HepG2 (cell line): ENCODE data around the gene SLFNL1. TPM values are rescaled to one million over a fixed set of nuclear protein-coding genes. Genes with fewer than 3 reads are reported as not detected.
A peak's percentile ranks its signal among the peaks of the same experiment; 100 is the strongest.

ENCODE experiments used
- ATAC-seq: fragments of 200-7000 bp; cut with Tn5 transposase; 3 replicates; pipeline ENCODE4 v1.9.1; 2020; ENCODE audit warnings: mild to moderate bottlenecking, moderate library complexity
- BruUV-seq: library from RNA; stranded (reverse); fragments of 400-500 nt; replicated peaks from 2 replicates; lab custom pipeline; 2021; lab: Mats Ljungman, UMichigan
- CTCF ChIA-PET: fragments of 300-600 bp; formaldehyde crosslinking; extraction: SDS; loops from one replicate; lab custom pipeline; 2021; ENCODE audit warnings: low total read pairs, inconsistent platforms, low intra/inter-chr PET ratio; lab: Yijun Ruan, JAX
- POLR2A ChIA-PET: fragments of 350-600 bp; sonication (Branson Sonifier 250); formaldehyde crosslinking; loops from one replicate; lab custom pipeline; 2020; ENCODE audit warnings: antibody characterized with exemption, inconsistent platforms; lab: Yijun Ruan, JAX
- DNase-seq: peaks from one replicate; pipeline ENCODE4 v3.0.0-alpha.2; 2015; ENCODE audit warnings: low spot score
- FAIRE-seq: peaks from 3 replicates; lab custom pipeline; 2011; peaks lifted over from hg19 to GRCh38; lab: Jason Lieb, UNC
- H2AFZ ChIP-seq: one replicate; pipeline ENCODE4 v1.6.1; 2011; ENCODE audit warnings: low read length, inconsistent platforms
- H3K27ac ChIP-seq: fragments of 300-600 bp; 3 replicates; pipeline ENCODE4 v1.8.0; 2011; ENCODE audit warnings: mixed run types, mild to moderate bottlenecking, mixed read lengths, low read length, inconsistent platforms; ENCODE audit not compliant: insufficient read depth; ENCODE audit errors: extremely low read length
- H3K27me3 ChIP-seq, 2 experiments: fragments of 200-600 bp in 1 of 2; 2 replicates in 1 of 2; 3 replicates in 1 of 2; pipeline versions ENCODE4 v1.6.0 to v1.8.0; 2011; ENCODE audit warnings: low read length in 2 of 2, mild to moderate bottlenecking in 2 of 2, moderate library complexity in 2 of 2, inconsistent platforms in 1 of 2; ENCODE audit not compliant: insufficient read depth in 2 of 2, control insufficient read depth in 1 of 2
- H3K36me3 ChIP-seq, 2 experiments: fragments of 200-600 bp in 1 of 2; replicated peaks in 1 of 2; 2 replicates in 1 of 2; 3 replicates in 1 of 2; pipeline versions ENCODE4 v1.5.1 to v1.8.0; 2011; ENCODE audit warnings: low read length in 2 of 2, inconsistent platforms in 1 of 2; ENCODE audit not compliant: insufficient read depth in 2 of 2, control insufficient read depth in 1 of 2
- H3K4me1 ChIP-seq: 2 replicates; pipeline ENCODE4 v1.5.1; 2012; ENCODE audit warnings: low read length, inconsistent platforms; ENCODE audit not compliant: insufficient read depth
- H3K4me2 ChIP-seq: 2 replicates; pipeline ENCODE4 v1.6.0; 2011; ENCODE audit warnings: low read depth, low read length, inconsistent platforms
- H3K4me3 ChIP-seq, 3 experiments: fragments of 200-600 bp in 1 of 3; sonication (generic), shearing (Covaris generic) in 1 of 3; replicated peaks in 1 of 3; 2 replicates each; pipeline ENCODE4 v1.5.1; 2011 to 2016; ENCODE audit warnings: low read length in 3 of 3, inconsistent platforms in 2 of 3, low read depth in 2 of 3, mild to moderate bottlenecking in 2 of 3, control low read depth in 1 of 3, mixed read lengths in 1 of 3; ENCODE audit not compliant: insufficient read depth in 1 of 3
- H3K79me2 ChIP-seq: one replicate; pipeline ENCODE4 v1.6.1; 2011; ENCODE audit warnings: low read length, inconsistent platforms; ENCODE audit not compliant: insufficient read depth
- H3K9ac ChIP-seq: 2 replicates; pipeline ENCODE4 v1.6.0; 2011; ENCODE audit warnings: mild to moderate bottlenecking, low read depth, low read length, inconsistent platforms; ENCODE audit not compliant: insufficient read depth
- H3K9me3 ChIP-seq: 2 replicates; pipeline ENCODE4 v1.5.1; 2012; ENCODE audit warnings: mild to moderate bottlenecking, low read length
- H4K20me1 ChIP-seq: 2 replicates; pipeline ENCODE4 v1.6.0; 2011; ENCODE audit warnings: inconsistent platforms, mild to moderate bottlenecking, low read length, moderate library complexity; ENCODE audit not compliant: insufficient read depth
- CREB1 ChIP-seq, 2 experiments: fragments of 450-650 bp in 1 of 2; IDR thresholded peaks; 2 replicates each; pipeline ENCODE4 v1.6.1; 2016 to 2017; ENCODE audit warnings: control low read depth in 1 of 2, mild to moderate bottlenecking in 1 of 2, missing compliant biosample characterization in 1 of 2, missing genetic modification characterization in 1 of 2
- ETV5 ChIP-seq: IDR thresholded peaks from 2 replicates; pipeline ENCODE4 v1.6.1; 2018; ENCODE audit warnings: missing biosample characterization, missing genetic modification reagents, inconsistent platforms, borderline replicate concordance
- MLLT10 ChIP-seq: sonication (generic); formaldehyde crosslinking; IDR thresholded peaks from 2 replicates; pipeline ENCODE4 v1.4.0; 2020; ENCODE audit warnings: missing genetic modification reagents
- NCOR1 ChIP-seq: fragments of 200-600 bp; sonication (generic); IDR thresholded peaks from 2 replicates; pipeline ENCODE4 v1.7.0; 2017; ENCODE audit warnings: antibody characterized with exemption, low read length, borderline replicate concordance
- NR2C2 ChIP-seq: sonication (generic); formaldehyde crosslinking; IDR thresholded peaks from 2 replicates; pipeline ENCODE4 v1.4.0; 2020; ENCODE audit warnings: missing genetic modification reagents, mild to moderate bottlenecking, moderate library complexity, borderline replicate concordance
- SIN3A ChIP-seq: IDR thresholded peaks from 2 replicates; pipeline ENCODE4 v1.6.1; 2011; ENCODE audit warnings: low read depth, mild to moderate bottlenecking, control low read depth, low read length, borderline replicate concordance
- SIX4 ChIP-seq: sonication (generic); formaldehyde crosslinking; IDR thresholded peaks from 2 replicates; pipeline ENCODE4 v1.4.0; 2020; ENCODE audit warnings: missing genetic modification reagents
- SOX13 ChIP-seq, 3 experiments: fragments of 450-650 bp in 1 of 3; sonication (generic) in 1 of 3; formaldehyde crosslinking in 1 of 3; IDR thresholded peaks in 2 of 3; conservative IDR thresholded peaks in 1 of 3; 2 replicates each; pipeline versions ENCODE4 v1.5.0 to v1.6.1; 2016 to 2020; ENCODE audit warnings: antibody characterized with exemption in 1 of 3, mild to moderate bottlenecking in 1 of 3, missing compliant biosample characterization in 1 of 3, missing genetic modification reagents in 1 of 3, moderate library complexity in 1 of 3
- TBX3 ChIP-seq: fragments of 450-650 bp; IDR thresholded peaks from 2 replicates; pipeline ENCODE4 v1.6.1; 2017; ENCODE audit warnings: antibody characterized with exemption, mild to moderate bottlenecking, inconsistent platforms, borderline replicate concordance
- ZMAT3 ChIP-seq: sonication (generic); formaldehyde crosslinking; conservative IDR thresholded peaks from 2 replicates; pipeline ENCODE4 v1.7.0; 2021; ENCODE audit warnings: missing genetic modification reagents
- ZNF557 ChIP-seq: sonication (generic); formaldehyde crosslinking; IDR thresholded peaks from 2 replicates; pipeline ENCODE4 v1.4.0; 2020; ENCODE audit warnings: missing genetic modification reagents
- ZNF567 ChIP-seq: sonication (generic); formaldehyde crosslinking; IDR thresholded peaks from 2 replicates; pipeline ENCODE4 v1.8.1; 2023; ENCODE audit warnings: mild to moderate bottlenecking, missing genetic modification reagents, borderline replicate concordance
- ZNF891 ChIP-seq: sonication (generic); formaldehyde crosslinking; IDR thresholded peaks from 2 replicates; pipeline ENCODE4 v1.5.0; 2020; ENCODE audit warnings: mild to moderate bottlenecking, missing genetic modification reagents
- WGBS: methylation state at CpG from one replicate; pipeline ENCODE4 v1.1.6; 2017; ENCODE audit warnings: low lambda C conversion rate; 5-methylcytosine and 5-hydroxymethylcytosine counted together
- in situ Hi-C: cut with HindIII; loops from 2 replicates; pipeline ENCODE4 v1.10.0; 2017; ENCODE audit warnings: low pct_unique_long_range_greater_than_20kb; ENCODE audit not compliant: extremely low pct_ligation_motif_present
- intact Hi-C: fragments of 100-400 bp; cut with micrococcal nuclease; formaldehyde crosslinking; loops from one replicate; pipeline ENCODE4 v1.10.0; 2022; ENCODE audit not compliant: unreplicated experiment
- polyA plus RNA-seq, 8 experiments: library from polyadenylated mRNA; depleted of rRNA in 3 of 8; stranded (reverse) in 7 of 8; unstranded in 1 of 8; fragments of >200 nt; fragmentation: Illumina TruSeq in 4 of 8; extraction: Trizol in 4 of 8; gene quantifications; 2 replicates each; pipeline versions ENCODE4 v1.2.1 to v1.2.3, GENCODE V29; 2011 to 2016; ENCODE audit warnings: low read depth in 4 of 8, missing spikeins in 1 of 8, mixed read lengths in 1 of 8; ENCODE audit not compliant: insufficient read depth in 1 of 8
- total RNA-seq, 5 experiments: library from RNA; depleted of rRNA; stranded (reverse); fragments of >200 nt; fragmentation: Illumina TruSeq; extraction: Trizol; gene quantifications; 2 replicates each; pipeline ENCODE4 v1.2.3, GENCODE V29; 2016; ENCODE audit warnings: low read depth in 1 of 5
- TF ChIP-seq, protein P1 (sequence below), 2 experiments: IDR thresholded peaks; 2 replicates each; pipeline ENCODE4 v1.6.1; 2011 to 2012; ENCODE audit warnings: low read length in 2 of 2, borderline replicate concordance in 1 of 2, low read depth in 1 of 2, mild to moderate bottlenecking in 1 of 2, moderate library complexity in 1 of 2

Gene SLFNL1
- total and polyA plus RNA-seq, 2 of the 13 experiments (the other 11 are each of a cell fraction or from before 2014, with no cell fraction given), result 0.07 to 0.20 TPM

DNA sequence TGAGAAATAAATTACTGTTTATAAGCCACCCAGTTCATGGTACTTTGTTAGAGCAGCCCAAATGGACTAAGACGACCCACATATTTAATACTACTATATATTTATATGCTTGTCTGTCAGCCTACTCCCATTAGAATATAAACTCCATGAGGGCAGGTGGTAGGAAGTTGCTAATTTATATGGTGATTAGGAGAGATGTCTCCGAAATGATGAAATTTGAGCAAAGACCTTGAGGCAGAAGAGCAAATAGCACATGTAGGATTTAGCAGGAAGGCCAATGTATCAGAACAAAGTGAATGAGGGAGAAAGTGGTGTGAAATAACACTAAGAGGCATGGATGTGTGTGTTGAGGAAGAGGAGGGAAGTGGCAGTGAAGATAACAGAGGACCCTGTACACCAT is 10.6 kb upstream of the SLFNL1 start (continued):
- TF ChIP-seq, protein P1, sequence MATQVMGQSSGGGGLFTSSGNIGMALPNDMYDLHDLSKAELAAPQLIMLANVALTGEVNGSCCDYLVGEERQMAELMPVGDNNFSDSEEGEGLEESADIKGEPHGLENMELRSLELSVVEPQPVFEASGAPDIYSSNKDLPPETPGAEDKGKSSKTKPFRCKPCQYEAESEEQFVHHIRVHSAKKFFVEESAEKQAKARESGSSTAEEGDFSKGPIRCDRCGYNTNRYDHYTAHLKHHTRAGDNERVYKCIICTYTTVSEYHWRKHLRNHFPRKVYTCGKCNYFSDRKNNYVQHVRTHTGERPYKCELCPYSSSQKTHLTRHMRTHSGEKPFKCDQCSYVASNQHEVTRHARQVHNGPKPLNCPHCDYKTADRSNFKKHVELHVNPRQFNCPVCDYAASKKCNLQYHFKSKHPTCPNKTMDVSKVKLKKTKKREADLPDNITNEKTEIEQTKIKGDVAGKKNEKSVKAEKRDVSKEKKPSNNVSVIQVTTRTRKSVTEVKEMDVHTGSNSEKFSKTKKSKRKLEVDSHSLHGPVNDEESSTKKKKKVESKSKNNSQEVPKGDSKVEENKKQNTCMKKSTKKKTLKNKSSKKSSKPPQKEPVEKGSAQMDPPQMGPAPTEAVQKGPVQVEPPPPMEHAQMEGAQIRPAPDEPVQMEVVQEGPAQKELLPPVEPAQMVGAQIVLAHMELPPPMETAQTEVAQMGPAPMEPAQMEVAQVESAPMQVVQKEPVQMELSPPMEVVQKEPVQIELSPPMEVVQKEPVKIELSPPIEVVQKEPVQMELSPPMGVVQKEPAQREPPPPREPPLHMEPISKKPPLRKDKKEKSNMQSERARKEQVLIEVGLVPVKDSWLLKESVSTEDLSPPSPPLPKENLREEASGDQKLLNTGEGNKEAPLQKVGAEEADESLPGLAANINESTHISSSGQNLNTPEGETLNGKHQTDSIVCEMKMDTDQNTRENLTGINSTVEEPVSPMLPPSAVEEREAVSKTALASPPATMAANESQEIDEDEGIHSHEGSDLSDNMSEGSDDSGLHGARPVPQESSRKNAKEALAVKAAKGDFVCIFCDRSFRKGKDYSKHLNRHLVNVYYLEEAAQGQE (IDR thresholded peaks at IDR 0.05; ENCODE audit: borderline replicate concordance in 1 of 2, low read depth in 1 of 2, low read length in 2 of 2), result no peak
- TF ChIP-seq ZMAT3 (CRISPR knock-in tag), result no peak

DNA sequence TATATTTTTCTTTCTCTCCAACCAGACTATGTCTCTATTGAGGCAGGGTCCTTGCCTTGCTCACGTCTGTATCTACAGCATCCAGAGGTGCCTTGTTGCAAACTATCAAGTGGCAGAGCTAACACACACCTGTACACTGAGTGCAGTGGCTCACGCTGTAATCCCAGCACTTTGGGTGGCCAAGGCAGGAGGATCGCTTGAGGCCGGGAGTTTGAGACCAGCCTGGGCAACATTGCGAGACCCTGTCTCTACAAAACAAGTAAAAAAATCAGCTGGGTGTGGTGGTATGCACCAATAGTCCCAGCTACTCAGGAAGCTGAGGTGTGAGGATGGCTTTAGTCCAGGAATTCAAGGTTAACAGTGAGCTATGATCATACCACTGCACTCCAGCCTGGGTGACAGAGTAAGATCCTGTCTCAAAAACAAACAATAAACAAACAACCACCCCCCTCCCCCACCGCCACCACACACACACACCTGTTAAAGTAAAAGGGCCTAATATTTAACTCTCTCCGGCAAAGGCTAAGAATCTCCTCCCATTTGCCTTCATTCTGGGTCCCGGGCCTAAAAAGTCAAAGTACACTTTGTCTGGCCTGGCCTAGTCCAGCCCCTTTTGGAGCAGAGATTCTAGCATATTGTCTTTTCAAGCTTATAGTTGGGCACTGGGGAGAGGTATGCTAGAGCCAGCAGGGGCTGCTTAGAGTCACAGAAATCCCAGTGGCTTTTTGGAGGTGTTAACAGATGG is 9.5 kb upstream of the SLFNL1 start:
- H3K9ac ChIP-seq, result no peak overlapping the region
- 60% methylated on average over 8 of the region's 8 CpGs for WGBS
- H3K4me1 ChIP-seq, result peaks cover 23% of the 10 kb centered on the region
- H3K79me2 ChIP-seq, result no peaks in the 10 kb centered on the region
- H3K4me2 ChIP-seq, result 0 out of 2 replicates have a peak overlapping the region, but pooled peaks have one; percentile 33
- FAIRE-seq (peak; percentile 75), ATAC-seq (peak; percentile 78), DNase-seq (peak; percentile 55)
- in situ Hi-C loops, result no loop called here
- ChIA-PET POLR2A (interaction anchor here (1.7 kb wide), 1 partner anchor 9 kb away, joined by 5 read pairs; the partner anchor contains the start of gene SLFNL1), CTCF (no interaction called here)
- H3K9me3 ChIP-seq, result no peaks in the 10 kb centered on the region
- no TSS peak for BruUV-seq
- peaks cover 12 to 51% of the 10 kb centered on the region in 2 experiments for H3K36me3 ChIP-seq
- H3K4me3 ChIP-seq, result no peak overlapping the region
- H3K27me3 ChIP-seq, result no peaks in the 10 kb centered on the region
- peak overlapping the region; percentile 50 for H3K27ac ChIP-seq
- intact Hi-C loops, result loop anchor here (2.0 kb wide), 1 partner anchor 210 kb away; no protein-coding TSS in a partner anchor
- no peak overlapping the region for H2AFZ ChIP-seq
- H4K20me1 ChIP-seq, result no peaks in the 10 kb centered on the region; the same call in 1 of the 2 replicates
- TF ChIP-seq ZNF891 (CRISPR knock-in tag) (no peak), ETV5 (CRISPR knock-in tag) (peak; percentile 21; the same call in 1 of the 2 replicates), ZNF567 (no peak), NCOR1 (no peak), SIN3A (no peak), CREB1 (IDR thresholded peaks at IDR 0.05) (no peak), CREB1 (CRISPR knock-in tag; IDR thresholded peaks at IDR 0.05) (no peak; the same call in 1 of the 2 replicates), MLLT10 (CRISPR knock-in tag) (no peak), ZNF557 (CRISPR knock-in tag) (no peak), TBX3 (peak; percentile 15; the same call in 1 of the 2 replicates), SIX4 (no peak), SOX13 (IDR thresholded peaks at IDR 0.05) (no peak), SOX13 (CRISPR knock-in tag; conservative IDR thresholded peaks at IDR 0.05 in 1 of 2, IDR thresholded peaks at IDR 0.05 in 1 of 2) (peak in 1 of 2 experiments; percentile 24; a peak in 1 of 4 replicates), NR2C2 (CRISPR knock-in tag) (no peak)
